KG1 (cell line): ENCODE results near the gene TCF7L1.

ENCODE experiments used
- DNase-seq: peaks from one replicate; lab custom pipeline; 2025; lab: John Stamatoyannopoulos, UW

Gene TCF7L1

DNA sequence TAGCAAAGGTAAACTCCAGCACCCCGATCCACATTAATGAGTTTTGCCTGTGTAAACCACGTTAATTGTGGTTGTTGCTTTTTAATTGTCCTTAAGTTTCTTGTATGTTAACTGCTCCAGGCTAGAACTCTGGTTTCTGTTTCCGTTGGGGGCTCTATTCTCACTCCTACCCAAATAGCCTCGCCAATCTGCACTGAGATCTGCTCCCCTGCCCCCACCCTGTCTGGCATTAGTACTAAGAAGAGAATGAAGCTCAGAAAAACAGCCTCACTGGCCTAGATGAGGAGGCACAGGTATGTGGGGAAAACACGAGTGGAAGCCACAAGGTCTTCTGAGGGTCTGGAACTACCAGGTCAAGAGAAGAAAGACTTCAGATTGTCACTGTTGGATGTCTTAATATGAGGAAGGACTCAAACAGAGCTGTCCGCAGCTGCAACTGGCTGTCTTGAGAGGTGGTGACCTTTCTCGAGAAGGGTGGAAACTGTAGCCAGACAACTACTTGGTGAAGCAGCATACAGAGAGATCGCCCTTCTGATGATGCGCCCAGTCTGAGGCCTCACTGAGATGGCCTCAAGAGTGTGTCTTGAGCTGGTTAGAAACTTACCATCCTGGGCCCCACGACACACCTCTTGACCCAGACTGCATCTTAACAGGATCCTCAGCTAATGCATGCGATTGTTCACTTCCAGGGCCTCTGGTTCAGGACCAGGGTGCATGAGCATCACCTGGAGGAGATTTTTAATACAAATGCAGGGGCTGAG is 121.5 kb downstream of the TCF7L1 start:
- no peak for DNase-seq

DNA sequence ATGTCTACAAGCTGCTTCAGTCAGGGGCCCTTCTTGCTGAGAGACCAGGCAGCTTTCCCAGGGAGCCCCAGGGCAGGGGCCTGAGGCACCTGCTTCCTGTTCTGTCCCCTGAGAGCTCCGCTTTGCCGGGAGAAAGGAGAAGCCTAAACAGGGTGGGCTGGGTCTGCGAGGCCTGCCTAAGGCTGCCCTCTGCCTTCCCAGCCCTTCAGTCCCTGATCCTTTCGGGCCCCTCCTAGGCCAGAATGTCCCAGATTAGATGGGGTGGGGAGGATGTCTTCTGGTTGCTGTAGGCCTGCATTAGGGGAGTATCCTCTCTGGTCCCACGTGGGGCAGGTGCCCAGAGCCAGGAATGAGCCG is 122.2 kb downstream of the TCF7L1 start:
- DNase-seq, result no peak

DNA sequence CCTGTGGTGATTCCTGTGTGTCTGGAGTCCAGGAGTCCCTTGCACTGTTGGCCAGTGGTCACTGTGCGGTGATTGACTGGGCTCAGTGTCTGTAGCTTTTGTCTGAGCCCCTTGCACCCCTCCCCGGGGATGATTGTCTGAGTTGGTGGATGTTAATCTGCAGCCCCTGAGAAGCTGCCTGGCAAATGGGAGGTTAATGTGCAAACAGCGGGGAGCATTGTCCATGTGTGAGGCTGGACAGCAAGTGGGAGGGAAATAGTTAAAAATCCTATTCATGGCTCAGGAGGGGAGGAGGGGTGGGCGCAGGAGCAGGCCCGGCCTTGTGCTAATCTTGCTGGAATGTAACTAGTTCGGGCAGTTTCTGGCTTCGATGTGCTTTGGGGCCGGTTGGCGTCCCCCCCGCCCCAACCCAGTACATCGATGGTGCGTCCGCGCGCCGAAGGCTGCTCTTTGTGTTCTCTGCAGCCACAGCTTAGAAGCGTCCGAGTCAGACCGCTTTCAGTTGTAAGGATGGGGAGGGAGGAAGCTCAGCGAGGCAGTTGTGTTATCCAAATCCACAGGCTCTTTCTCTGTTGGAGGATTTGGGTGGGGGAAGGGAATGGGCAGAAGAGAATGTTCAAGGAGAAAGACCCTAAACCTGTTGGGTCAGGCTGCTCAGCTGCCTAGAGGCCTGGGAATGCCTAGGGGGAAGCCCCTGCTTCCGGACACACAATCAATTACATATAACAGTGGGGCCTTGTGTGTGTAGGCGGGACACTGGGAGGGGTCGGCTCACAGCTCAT is 122.8 kb downstream of the TCF7L1 start:
- no peak for DNase-seq

DNA sequence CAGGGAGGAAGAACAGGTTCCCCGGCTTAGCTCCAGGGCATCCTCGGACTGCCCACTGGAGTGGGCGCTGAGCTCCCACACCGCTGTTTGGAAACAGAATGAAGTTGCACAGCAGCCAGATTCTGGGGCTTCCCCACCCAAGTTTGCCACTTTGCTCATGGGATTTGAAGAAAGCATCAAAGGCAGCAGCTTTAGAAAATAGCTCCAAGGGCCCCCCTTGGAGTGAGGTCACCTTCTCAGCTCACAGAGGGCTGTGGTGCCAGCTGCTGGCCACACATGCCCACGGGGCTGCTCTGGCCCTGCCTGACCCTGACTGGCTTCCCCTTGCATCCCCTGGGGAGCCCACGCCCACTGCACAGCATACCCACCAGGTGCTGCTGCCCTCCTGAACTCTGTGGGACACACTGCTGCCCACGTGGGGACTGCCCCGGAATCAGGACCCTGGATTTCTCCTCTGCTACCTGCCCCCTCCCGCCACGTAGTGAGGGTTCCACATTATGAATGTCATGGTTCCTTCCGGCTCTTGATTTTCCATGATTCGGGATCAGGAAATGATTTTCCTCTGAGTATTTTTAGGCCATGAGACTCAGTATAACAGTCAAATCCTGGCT is 124.3 kb downstream of the TCF7L1 start:
- no peak for DNase-seq

DNA sequence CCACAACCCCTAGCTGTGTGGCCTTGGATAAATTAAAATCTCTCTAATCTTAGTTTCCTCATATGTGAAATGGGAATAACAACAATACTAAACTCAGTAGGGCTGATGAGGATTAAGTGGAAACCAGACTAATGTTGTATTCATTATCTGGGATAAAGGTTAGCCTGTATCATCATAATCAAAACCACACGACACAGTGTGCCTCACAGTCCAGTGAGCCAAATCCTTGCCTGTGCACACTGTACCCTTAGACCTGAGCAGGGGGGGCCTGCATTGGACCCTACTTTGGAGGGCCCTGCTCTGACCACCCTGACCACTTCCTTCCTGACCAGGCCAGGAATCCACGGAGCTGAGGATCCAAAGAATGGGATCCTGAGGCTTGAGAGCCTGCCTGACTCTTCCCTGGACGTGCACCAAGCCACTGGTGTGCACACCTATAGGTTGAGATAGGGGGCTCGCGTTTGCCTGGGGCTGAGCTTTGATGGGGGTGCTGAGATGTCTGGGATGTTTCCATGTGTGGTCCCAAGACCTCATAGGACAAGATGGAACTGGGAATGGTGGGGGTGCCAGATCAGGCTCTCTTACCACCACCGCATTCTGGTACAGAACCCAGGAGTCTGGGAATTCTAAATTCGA is 124.9 kb downstream of the TCF7L1 start:
- no peak for DNase-seq

DNA sequence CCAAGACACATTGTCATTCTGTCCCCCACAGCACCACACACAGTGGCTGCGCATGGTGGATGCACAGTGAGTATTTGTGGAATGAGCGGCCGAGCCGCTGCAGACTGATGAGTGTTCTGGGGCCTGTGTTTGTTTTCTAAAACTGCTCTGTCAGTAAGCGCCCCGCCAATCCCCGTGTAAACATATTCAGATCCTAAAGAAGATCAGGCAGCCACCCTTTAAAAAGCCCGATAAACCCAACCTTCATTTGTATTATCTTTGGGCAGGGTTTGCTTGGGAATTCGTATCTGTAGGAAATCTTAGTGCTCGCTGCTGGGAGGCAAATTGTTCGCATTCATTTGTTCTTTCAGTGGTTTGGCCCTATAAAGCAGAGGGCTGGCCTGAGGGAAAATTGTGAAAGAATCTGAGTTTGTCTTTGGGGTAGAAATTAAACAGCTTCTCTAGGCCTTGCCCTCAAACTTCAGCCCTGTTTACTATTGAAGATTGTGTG is 126.0 kb downstream of the TCF7L1 start:
- no peak for DNase-seq

DNA sequence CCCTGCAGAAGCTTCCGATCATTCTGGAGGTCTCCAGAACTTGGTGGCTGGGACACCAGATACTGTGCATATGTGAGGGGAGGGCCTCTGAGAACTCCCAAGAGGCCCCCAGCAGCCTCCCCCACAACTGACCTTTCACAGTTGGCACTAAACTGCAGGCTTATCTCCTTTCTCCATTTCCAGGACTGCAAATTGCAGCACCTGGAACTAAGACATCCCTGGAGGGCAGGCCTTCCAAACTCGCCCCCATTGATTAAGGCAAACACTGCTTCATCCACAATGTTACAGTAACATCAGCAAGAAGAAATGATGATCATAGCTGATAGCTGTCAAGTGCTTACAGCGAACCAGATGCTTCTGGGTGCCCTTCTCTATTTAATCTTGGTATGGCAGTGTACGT is 126.7 kb downstream of the TCF7L1 start:
- DNase-seq, result no peak

DNA sequence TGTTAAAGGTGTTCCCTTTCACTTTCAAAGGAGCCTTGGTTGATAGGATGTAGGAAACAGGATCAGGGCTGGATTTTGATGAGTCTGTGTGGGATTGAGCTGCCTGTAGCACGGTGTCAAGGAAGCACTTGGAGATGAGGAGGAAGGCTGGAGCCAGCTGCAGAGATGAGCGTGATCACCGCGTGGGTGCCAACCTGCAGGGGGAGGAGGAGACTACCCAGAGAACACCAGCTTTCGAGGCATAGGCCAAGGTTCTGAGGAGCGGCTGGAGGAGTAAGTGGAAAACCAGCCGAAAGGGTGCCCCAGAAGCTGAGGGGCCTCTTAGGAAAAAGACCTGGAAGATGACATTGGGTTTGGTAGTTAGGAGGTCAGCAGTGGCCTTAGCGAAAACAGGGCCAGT is 130.4 kb downstream of the TCF7L1 start:
- DNase-seq, result no peak

DNA sequence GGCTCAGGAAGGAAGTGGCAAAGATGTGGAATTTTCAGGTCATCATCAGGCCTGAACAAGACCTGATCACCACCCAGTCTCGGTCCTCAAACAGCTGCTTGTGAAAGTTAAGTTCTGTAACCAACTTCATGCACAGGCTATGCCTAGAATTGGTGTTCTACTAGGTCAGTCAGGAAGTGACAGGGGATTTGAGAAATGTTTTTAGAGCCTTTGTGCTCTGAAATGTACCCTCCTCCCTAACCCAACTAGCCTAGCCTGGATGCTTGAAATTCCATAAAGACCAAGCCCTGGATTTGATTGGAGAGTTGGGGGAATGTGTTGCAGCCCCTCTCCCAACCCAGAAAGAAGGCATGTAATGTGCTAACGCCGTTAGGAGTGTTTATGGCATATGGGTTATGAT is 131.3 kb downstream of the TCF7L1 start:
- DNase-seq, result no peak

DNA sequence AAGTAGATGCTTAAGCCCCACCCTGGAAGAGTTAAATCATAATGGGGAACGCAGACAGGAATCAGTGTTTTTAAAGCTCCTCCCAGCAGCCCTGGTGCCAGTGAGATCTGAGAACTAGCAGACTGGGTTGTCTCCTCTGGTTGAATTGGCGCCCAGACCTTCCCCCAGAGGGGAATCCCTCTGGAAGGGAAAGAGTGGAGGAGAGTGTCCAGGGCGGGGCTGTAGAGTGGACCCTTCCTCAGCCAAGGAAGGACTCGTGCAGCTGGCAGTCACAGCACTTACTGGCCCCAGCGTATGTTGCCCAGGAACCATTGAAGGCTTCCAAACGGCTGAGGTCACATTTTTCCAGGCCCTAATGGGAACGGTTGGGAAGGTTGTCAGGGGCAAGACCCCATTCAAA is 132.1 kb downstream of the TCF7L1 start:
- no peak for DNase-seq

DNA sequence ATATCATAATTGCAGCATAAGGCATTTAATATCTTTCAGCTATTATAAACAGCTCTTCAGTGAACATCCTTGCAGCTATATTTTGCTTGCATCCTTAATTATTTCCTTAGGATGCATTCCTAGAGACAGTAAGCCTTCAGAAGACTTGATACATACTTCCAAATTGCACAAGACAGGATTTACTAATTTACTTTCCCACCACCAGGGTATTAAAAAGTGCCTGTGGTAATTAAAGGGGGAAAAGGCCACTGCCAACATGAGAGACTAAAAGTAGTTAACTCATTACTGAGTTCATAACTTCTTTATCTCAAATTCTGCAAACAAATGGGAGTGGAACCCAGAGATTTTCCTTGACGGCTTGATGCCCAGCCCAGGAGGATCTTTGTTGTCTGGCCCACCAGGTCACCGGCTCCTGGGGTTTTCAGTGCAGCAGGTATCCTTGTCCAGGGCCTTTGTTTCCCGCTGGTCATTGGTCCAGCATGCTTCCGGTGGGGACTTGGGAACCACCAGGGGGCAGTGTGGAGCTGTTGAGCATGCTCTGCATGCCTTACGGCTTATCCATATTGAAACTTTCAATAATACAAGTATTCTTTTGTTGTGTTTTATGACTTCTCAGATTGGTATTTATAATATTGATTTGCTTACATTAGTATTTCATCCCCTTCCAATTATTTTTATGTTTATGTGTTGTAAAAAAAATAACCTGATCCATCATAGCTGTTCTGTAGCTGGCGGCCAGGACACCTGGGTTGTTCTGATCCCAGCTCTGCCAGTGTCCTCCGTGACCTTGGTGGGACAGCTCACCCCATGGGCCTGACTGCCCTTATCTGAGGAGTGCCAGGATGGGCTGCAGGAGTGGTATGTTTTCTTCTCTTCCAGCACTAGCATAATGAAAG is 133.2 kb downstream of the TCF7L1 start:
- no peak for DNase-seq

DNA sequence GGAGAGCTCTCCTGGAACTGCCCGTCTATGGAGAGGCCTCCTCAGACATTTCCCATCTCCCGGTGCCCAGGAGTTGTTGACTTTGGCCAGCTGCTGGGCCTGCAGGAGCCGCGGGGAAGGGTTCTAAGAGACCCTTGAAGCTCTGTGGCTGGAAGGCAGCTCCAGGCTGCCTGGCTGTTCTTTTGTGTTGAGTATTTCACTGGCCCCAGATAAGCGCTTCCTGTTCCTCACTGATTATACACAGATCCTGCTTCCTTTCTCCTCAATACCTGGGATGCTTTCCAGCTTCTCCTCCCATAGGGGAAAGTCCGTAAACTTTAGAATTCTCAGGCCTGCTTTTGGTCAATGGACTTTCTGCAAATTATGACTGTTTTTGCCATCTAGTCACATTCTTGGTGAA is 136.8 kb downstream of the TCF7L1 start:
- no peak for DNase-seq

DNA sequence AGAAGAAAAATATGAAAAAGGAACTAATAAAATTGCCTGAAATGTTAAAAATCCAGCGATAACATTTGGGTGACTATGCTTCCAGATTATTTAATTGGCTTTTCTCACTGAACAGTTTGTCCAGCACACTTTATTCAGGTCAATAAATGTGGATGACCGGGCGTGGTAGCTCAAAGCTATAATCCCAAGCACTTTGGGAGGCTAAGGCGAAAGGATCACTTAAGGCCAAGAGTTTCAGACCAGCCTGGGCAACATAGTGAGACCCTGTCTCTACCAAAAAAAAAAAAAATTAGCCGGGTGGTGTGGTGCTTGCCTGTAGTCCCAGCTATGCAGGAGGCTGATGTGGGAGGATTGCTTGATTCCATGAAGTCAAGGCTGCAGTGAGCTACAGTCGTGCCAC is 139.2 kb downstream of the TCF7L1 start:
- DNase-seq, result no peak

DNA sequence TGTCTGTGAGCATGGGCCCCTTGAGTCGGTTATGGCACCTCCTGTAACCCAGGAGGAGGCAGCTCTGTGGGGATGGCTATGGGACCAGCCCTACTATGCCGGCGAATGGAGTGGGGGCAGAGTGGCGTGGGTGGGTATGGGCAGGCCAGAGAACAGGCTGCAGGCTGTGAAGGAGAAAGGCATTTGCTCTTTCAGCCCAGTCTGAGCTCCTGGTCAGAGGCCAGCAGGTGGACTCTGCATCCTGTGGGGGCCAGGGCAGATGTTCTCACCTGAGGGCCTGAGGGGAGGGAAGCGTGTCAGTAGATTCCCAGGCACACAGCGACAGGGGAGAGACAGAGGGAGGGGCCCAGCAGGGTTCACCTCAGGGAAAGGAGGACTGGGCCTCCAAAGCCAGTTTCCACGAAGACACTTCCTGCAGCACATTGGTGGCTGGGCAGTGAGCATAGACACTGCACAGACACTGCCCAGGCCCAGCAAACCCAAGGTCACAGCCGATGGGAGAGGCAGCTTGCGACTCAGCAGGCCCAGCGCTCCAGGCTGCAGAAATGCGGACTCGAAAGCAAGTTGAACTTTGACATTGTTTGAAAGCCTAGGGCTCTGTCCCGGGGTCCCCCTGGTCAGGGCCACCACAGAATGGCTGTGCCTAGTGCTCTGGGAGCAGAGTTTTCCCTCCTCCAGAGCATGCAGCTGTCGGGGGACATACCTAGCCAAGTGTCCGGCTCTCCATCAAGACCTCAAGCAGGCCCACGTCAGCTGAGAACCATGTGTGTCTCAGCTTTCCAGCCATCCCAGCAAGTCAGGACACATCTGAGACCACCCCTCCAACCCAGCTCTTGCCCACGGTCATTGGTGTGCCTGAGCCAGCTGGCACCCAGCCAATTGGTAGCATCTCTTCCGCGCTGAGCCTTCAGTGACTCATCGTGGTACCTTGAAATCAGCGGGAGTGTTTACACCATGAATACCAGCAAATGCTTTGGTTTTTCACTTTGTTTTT is 140.8 kb downstream of the TCF7L1 start:
- no peak for DNase-seq

DNA sequence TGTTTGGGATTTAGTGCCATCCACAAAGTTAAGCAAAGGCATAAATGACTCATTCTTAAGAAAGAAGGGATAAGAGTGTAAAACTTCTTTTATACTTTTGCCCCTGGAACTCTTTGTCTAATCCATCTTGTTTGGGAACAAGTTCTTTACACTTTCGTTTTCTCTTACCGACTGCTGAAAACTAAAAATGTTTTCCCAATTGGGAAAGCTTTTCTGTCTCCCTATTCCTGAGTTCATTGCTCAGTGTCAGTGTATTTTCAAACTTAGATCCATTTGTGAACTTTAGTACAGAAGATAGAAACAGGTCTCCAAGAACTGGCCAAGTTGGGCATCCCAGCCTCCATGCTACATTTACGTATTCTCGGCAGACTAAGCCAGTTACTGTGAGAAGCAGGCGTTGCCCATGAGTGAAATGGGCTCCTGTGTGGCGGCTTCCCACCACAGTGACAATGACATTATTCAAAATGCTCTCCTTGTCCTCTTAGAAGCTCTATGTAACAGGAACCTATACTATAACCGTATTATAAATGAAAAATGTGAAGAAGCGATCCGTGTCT is 142.9 kb downstream of the TCF7L1 start:
- DNase-seq, result no peak

DNA sequence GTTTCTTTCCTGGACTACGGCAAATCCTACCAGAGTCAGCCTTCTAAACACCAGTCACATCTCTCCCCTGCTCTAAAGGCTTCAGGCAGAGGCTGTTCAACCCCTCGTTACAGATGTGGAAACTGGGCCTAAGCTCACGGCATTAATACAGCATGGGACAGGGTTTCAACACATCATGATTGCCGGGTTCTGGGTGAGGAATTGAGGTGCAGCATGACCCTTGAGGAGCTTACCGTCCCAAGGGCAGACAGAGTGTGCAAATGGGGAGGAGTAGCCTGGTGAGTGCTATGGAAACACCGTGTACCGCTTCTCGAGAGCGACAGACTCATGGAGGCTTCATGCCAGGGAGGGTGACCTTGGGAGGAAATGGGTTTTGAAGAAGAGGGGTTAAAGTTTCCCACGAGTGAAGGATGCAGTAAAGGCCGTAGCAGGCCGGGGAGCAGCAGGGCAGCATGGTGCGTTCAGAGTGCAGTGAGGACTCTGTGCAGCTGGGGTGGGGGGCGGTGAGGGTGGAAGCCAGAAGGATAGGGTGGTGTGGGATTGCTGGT is 143.5 kb downstream of the TCF7L1 start:
- no peak for DNase-seq

DNA sequence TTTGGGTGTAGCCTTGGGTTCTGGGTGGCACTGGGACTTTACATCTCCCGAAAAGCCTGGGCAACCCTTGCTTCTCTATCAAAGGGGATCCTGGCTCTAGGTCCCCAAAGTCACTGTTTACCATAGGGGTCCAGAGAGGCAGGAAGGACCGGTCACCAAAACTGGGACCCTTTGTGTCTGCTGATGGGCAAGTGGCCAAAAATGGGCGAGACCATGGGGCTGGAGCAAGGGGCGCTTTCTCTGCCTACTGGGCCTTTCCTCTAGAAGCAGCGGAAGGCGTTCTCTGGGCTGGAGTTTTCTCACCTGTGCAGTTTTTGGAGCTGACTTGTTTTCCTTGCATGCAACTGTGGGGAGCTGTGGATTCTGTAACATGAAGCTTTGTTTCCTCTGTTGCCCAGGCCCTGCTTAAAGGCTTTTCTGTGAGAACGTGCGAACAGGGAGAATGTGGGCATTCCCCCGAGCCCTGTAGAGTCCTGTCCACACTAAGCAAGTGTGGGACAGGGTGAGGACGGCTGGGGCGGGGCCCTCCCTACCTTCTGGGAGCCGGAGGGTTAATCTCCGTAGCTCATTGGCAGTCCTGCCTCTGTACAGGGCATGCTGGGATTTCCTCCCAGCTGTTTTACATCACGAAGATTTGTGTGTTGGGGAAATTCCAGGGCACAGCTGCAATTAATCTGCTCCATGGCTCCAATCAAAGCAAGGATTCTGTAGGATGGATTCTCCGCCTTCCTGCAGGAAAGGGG is 144.4 kb downstream of the TCF7L1 start:
- DNase-seq, result no peak

DNA sequence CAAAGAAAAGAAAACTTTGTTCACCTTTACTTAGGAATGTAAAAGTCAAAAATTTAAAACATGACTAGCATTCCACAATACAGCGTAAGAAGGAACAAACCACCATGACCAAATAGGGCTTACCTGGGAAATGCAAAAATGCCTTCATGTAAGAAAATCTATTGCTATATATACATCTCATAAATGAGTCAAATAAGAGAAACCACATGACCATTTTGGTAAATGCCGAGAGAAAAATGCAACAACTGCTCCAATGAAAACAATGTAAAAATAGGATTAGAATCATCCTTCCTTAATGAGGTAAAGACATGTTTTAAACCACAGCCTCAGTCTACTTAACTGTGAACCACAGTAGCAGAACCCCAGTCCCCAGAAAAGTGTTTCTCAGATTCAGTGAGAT is 145.2 kb downstream of the TCF7L1 start:
- DNase-seq, result no peak

DNA sequence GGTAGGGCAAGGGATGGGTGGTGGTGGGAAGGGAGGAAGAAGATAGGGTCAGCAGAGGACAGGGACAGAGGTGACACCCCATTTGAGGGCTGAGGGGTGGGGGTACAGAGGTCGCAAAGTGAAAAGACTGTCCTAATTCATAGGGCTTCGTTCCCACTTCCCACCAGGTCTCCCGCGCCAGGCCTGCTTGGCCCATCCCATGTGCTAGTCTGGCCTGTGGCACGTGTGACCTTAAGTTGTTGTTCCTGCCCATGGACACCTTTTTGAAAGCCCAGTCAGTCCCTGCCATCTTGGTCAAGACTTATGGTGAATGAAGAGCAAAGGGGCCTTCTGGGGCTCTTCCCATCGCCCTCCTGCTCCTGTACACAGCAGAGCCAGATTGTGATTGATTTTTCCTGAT is 148.4 kb downstream of the TCF7L1 start:
- no peak for DNase-seq
